PC-3 (cell line): ENCODE results near the gene PRPF40A.

Experiments
- EZH2 ChIP-seq: fragments of 300-600 bp; sonication (generic); IDR thresholded peaks from one replicate; pipeline ENCODE4 v1.6.1; 2017; ENCODE audit warnings: antibody characterized with exemption, mild to moderate bottlenecking, low read length; ENCODE audit not compliant: unreplicated experiment
- EZH2phosphoT487 ChIP-seq: fragments of 300-600 bp; sonication (generic); IDR thresholded peaks from 2 replicates; pipeline ENCODE4 v1.6.1; 2018; ENCODE audit warnings: mild to moderate bottlenecking, antibody characterized with exemption, low read length, borderline replicate concordance
- TF ChIP-seq, protein P1 (sequence below): fragments of 300-600 bp; sonication (generic); conservative IDR thresholded peaks from 2 replicates; pipeline ENCODE4 v1.5.1; 2017; ENCODE audit warnings: antibody characterized with exemption, low read depth, mild to moderate bottlenecking, low read length

DNA sequence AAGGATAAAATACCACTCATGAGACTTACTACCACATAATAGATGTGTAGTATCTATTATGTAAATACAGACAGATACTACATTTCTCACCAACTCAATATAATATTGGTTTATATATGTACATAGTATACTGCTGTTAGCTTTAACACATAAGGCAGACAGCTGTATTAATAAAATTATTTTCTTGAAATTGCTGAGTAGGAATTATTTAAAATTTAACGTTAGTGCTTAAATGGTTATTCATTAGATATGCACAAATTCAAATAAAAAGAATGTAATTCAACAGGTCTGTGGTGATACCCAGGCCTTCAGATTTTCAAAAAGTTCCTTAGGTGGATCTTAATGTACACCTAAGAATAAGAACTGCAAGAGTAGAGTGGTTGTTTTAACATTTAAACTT is 59.0 kb downstream of the PRPF40A start:
- TF ChIP-seq EZH2 (no peak), EZH2phosphoT487 (no peak)
- TF ChIP-seq, protein P1, sequence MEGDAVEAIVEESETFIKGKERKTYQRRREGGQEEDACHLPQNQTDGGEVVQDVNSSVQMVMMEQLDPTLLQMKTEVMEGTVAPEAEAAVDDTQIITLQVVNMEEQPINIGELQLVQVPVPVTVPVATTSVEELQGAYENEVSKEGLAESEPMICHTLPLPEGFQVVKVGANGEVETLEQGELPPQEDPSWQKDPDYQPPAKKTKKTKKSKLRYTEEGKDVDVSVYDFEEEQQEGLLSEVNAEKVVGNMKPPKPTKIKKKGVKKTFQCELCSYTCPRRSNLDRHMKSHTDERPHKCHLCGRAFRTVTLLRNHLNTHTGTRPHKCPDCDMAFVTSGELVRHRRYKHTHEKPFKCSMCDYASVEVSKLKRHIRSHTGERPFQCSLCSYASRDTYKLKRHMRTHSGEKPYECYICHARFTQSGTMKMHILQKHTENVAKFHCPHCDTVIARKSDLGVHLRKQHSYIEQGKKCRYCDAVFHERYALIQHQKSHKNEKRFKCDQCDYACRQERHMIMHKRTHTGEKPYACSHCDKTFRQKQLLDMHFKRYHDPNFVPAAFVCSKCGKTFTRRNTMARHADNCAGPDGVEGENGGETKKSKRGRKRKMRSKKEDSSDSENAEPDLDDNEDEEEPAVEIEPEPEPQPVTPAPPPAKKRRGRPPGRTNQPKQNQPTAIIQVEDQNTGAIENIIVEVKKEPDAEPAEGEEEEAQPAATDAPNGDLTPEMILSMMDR: no peak
